TTC549 (cell line): ENCODE measurements around the gene RNF220.

Experiments used
- FAIRE-seq: peaks from 2 replicates; lab custom pipeline; 2012; peaks lifted over from hg19 to GRCh38; lab: Jason Lieb, UNC

RNF220 gene

DNA sequence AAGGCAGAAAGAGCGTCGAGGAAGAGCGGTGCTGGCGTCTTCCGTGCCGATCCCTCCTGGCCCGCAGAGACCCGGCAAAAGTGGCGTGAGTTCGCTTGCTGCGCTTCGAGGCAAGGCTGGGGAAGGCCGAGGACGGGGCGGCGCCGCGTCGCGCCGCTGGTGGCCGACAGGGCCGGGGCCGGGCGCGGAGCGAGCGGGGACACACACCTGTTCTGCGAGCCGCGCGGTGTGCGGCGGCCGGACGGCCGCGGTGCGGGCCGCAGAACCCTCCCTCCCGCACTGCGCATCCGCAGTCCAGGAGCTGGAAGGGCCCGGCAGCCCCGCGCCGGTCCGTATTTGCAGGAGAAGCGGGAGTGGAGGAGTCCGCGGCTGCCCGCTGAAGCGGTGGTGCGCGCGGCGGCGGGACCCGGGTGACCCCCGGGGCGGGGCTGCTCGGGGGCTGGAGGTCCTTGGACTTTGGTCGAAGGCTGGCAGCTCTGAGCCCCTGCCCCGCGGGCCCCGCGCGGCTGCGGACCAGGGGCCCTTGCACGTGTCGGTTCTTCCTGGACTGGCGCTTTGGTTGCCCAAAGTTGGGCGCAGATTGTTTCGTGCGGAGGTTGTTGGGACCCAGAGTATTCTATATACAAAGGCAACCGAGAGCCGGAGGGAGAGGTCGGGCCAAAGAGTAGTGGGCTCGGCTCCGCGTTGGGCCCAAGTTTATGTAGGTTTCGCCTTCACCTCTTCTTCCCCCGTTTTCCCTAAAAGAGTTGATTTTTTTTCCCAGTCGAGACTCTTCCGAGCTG lies 2.6 kb downstream of the RNF220 start:
- FAIRE-seq, result no peak

DNA sequence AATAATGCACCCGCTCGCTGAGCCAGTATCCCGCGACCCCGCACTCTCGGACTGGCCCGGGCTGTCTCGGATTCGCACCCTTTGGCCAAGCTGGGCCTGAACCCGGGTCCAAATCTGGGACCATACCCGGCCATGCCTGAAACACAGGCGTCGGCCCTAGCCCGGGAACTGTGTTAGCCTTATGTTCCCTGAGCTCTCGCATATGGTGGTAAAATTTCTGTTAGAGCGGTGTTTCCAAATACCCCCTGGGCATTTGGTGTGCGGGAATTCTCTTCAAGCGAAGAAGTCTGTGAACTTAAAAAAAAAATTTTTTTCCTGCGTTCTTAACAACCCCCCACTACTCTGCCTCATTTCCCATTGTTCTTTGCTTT lies 3.1 kb downstream of the RNF220 start:
- FAIRE-seq, result no peak

DNA sequence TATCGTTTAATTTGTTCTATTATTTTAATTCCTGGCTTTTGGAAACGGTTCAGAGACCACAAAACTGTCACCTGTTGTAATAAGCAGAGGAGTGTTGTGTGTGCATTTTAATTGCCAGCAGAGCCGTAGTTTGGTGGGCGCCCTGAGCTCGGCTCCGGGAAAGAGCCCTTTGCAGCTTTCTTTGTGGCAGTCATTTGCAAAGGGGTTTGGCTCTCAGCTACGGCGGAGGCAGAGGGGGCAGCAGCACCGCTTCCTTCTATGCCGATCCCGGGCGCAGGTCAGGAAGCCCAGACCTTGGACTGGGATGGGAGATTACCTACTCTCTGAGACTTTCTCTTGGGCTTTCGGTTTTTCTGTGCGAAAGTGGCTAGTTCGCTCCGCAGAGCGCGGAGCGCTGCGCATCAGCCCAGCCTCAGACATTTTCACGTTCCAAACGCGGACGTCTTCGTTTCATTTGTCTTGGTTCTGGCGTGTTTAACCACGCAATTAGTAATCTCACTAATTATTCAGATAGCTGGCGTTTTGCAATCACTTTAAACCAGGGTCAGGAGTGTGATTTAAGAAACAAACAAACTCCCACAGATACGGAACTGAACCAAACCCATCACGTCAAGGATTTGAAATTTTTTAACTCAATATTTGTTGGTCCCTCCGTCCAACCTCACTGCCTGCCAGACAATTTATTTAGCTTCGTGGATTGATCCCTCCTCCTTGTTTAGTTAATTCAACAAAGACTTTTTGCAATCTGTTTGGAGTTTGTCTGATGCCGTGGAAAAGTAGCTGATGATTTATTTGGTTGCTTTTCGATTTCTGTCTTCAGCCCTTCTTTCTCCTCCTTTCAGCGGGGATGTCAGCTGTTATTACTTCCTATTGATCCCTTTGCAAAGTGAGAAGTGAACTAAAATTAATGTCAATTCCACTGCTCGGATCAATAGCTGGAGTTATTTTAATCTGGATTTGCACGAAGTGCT lies 3.9 kb downstream of the RNF220 start:
- no peak for FAIRE-seq

DNA sequence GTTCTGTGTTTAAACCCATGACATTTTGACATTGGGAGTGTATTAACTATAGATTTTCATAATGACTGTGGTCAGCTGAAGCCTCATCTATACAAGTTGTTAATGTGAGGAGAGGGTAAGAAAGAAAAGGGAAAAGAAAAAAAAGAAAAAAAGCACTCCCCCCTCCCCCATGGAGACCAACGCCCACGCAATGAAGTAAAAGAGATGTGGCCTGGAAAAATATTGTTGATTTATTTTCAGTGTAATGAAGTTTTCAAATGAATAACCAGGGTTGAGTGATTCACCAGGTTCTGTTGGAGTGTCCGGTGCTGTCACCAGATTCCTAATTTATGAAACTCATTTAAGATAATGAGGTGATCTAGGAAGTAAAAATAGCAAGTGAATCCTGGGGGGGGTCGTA lies 4.7 kb downstream of the RNF220 start:
- FAIRE-seq, result no peak

DNA sequence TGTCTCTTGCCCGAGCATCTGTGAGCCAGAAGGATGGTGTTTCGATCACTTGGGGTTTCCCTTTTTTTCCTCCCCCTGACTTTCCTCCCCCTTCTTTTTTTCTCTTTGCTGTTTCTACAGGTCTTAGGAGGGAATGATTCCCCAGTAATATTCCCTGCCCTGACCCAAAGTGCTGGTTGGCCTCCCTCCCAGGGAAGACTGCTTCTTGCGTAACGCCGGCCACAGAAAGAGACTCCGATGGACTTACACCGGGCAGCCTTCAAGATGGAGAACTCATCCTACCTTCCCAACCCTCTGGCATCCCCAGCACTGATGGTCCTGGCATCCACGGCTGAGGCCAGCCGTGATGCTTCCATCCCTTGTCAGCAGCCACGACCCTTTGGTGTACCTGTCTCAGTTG lies 6.8 kb downstream of the RNF220 start:
- no peak for FAIRE-seq

DNA sequence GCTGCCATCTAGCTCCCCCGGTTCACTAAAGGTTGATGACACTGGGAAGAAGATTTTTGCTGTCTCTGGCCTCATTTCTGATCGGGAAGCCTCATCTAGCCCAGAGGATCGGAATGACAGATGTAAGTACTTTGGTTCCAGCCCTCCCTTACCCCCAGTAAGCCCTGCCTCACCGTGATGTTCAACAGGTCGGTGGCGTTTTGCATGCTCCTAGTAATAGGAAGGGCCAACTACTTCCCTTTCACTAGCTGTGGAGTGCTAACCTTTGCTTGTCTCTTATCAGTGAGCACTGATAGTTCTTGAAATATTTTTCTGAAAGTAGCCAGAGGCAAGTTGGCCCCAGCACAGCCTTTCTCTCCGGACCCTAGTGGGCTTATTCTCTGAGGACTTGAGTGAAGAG lies 7.5 kb downstream of the RNF220 start:
- no peak for FAIRE-seq

DNA sequence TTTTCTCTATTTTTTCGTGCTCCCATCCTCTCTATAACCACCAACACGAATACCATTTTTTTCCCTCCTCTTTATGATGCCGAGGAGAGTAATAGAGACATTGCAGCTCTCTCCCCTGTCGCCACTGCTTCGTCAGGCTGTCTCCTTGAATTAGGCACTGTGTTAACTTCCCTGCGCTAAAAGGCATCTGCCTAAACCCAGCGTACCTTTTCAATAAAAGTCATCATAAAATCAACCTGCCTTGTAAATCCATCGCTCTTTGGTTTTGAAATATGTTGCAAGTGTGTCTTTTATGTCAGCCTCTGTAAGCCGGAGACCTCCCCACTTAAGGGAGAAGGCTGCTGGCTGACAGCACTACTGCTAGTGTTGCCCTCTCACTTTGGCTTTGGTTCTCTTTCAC lies 8.7 kb downstream of the RNF220 start:
- no peak for FAIRE-seq

DNA sequence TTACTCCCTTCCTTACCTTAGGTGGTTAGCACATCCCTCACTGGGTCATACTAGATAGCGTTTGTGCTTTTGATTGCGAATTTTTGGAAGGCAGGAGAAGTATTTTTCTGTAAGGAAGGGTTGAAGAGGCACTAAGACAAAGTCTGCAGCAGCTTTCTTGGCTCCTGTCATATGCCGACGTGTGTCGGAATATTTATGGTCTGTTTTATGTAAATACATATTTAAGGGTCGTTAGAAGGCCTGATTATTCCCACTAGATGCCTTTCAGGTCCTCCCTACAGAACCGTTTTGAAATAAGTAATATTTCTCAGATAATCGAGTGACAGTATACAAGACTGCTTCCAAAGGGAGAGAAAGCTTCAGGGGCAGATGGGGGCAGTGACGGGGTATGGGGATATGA lies 10.0 kb downstream of the RNF220 start:
- no peak for FAIRE-seq

DNA sequence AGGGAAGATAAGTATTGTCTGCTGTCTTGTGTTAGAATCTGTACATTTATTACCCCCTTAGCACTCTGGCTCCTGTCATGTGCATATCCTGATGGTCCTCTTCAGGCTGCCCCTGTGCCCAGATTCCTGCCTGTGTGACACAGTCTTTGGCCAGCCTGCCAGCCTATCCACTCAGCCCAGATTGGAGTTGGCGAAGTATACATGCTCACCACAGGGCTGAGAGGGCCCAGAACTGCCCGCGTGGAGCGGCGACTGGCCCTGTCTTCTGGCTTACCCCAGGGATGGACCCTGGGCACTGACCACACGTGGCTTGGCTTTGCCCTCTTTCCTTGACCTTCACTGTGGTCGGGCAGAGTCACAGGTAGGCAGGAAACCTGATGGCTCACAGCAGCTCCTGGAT lies 11.4 kb downstream of the RNF220 start:
- FAIRE-seq, result no peak

DNA sequence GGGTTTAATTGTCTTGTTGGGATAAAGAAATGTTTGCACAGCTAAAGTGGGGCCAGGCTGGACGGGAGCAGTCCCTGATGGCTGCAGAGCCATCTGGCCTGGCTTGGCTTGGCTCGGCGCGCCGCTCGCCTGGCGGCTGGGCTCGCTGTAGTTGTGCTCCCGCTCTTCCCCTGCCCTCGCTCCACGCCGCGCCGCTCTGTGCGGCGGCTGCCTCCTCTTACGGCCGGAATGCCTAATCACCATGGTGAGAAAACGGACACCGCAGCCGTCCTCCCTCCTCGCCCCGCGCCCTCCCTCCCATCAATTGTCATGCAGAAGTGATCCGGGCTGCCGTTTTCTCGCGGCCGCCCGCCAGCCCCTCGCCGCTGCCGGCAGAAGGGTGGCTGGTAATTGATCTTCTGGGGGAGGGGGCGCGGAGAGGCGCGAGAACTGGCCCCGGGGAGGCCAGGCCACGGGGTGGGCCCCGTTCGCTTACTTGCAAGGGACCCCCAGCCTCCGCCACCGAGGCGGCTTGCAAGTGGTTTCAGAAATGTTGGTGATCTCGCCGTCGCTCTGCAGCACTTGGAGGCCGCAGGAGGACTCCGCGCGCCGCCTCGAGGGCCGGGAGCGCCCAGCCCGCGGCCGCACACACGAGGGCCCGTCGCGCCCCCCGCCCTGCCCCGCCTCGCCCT lies 12.4 kb downstream of the RNF220 start:
- FAIRE-seq, result no peak

DNA sequence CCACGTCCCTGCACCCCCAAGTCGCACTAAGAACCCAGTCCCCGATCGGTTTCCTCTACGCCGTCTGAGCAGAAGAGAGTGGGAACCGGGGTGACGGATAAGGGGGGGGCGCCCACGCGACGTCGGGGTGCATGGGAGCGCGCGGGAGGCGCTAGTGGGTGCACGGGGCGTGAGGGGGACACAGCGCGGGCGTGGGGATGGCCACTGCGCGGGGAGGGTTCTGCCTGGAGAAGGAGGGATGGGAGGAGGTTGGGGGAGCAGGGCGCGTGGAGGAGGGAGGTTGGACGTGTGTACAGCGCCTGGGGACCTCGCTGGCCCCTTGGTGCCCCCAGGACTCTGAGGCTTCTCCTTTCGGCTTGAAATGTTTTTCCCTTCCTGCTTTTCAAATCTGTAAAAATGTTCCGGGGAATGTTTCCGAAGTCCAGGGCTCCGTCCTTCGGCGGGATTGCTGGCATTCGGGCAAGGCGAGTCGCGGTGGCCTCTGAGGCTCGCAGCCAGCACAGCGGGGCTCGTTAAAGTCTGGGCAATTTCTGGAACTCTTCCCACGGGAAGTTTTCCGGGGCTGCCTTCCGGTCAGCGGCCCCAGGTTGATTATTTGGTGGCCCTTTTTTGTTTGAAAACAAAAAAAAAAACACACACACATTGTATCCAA lies 13.1 kb downstream of the RNF220 start:
- no peak for FAIRE-seq

DNA sequence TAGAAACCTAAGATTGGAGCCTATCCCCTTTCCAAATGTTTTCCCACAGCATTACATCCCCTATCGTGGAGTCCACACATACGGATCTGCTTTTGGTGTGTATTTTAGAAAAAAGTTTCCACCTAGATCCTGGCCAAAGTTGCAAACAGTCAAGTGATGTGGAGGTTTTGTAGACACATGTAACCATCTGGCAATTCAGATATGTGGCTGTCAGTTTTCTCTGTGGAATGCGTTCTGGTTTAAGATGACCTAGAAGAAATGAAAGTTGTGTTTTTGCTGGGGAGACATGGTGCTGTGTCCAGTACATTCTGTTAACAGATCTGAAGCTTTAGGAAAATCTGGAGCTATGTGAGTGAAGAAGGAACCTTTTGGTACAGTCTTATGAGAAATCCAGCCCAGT lies 14.8 kb downstream of the RNF220 start:
- no peak for FAIRE-seq

DNA sequence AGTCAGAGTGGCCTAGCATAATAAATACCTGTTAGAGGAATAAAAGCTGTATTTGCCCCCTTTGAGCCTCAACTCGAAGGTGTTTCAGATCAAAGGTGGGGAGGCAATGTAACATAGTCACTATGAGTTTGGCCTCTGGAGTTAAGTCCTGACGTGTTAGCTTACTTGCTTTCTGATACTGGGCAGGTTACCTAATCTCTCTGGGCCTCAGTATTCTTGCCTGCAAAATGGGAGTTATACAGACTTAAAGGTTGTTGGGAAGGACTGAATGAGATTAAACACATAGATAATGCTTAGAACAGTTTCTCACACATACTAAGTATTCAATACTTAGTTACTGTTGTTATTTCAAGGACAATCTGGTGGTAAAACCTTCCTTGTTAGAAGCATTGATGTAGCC lies 15.5 kb downstream of the RNF220 start:
- no peak for FAIRE-seq

DNA sequence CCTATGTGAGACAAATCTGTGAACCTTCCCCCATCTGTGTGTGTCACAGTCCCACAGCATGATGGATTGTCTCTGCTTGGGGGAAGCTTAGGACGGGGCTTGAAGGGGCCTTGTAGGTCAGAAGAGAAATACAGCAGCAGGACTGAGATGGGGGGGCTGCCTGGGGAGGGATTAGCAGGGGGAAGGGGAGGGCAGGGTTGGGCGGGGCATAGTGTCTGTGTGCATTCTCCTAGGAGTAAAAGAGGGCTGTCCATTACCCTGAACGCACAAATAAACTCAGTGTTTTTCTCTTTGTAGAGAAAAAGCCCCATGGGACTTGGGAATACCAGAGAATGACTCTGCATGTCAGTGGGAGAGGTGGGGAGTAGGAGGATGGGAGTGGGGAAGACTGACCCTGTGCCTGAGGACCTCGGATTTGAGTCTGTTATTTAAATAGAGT lies 16.4 kb downstream of the RNF220 start:
- FAIRE-seq, result no peak

DNA sequence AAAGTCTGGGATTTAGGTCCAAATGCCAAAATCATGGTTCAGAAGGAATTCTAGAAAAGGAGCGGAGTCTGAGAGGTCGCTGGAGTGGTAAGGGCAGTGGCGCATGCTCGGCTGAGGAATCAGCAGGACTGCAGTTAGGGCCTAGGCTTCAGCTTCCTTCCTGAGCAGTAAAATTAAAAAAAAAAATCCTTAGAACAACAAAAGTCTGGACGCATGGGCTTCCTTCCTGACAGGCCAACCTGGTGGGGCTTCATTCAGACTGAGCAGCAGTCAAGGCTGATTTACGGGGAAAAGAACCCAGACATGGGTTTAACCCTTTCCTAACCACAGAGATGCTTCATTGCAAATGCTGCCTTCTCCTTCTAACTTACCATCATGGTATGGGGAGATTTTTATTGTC lies 17.1 kb downstream of the RNF220 start:
- no peak for FAIRE-seq

DNA sequence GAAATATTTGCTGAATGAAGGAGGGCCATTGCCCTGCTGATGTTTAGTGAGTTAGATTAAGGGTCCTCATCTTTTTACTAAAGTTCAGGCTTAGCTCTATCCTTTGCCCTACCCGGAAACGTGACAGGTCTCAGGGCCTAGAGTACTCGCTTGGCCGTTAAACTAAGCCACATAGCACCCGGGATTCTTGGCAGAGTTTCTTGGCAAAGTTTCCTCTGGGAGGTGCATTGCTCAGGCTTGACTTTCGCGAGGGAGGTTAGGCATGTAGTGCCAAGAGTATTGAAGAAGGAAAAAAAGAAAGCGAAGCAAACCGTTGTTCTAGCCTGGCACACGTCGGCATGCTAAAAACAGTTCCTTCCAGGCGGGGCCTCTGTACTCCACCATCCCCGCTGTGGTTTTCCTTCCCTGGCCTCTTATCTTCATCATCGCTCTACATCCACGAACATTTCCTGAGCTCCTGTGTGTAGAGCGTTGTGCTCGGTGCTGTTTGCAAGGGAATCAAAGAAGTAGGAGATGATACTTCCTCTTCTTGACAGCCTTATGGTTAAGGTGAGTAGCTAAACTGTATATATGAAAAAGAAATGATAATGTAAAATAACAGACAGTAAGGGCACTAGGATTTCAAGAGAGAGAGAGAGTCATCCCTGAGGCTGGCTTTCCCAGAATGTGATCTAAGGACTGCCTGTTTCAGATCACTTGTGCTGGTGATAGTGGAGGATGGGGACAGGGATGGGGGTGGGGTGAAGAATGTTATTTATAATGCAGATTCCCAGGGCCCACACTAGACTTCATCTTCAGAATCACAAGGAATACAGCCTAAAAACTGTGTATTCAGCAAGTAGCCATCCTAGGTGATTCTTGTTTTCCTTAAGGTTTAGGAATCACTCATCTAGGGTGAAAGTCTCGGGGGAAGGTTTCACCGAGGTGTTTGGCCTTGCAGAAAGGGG lies 18.8 kb downstream of the RNF220 start:
- FAIRE-seq, result no peak

DNA sequence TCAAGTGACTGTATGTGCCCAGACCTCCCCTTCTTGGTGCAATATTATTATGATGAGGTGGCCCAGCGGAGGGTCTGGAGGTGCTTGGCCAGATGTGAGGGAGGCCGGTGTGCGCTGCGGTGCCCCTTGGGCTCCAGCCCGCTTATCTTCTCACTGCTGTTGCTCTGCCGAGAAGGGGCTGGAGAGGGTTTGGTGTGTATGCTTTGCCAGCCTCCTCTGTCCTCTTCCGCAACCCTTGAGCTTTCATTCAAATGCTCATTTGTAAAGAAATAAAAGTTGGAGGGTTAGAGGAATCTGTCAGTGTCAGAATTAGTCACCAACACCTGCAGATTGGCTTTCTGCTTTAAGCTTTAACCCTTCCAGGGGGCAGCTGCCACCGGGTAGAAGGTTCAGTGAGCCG lies 19.7 kb downstream of the RNF220 start:
- FAIRE-seq, result no peak

DNA sequence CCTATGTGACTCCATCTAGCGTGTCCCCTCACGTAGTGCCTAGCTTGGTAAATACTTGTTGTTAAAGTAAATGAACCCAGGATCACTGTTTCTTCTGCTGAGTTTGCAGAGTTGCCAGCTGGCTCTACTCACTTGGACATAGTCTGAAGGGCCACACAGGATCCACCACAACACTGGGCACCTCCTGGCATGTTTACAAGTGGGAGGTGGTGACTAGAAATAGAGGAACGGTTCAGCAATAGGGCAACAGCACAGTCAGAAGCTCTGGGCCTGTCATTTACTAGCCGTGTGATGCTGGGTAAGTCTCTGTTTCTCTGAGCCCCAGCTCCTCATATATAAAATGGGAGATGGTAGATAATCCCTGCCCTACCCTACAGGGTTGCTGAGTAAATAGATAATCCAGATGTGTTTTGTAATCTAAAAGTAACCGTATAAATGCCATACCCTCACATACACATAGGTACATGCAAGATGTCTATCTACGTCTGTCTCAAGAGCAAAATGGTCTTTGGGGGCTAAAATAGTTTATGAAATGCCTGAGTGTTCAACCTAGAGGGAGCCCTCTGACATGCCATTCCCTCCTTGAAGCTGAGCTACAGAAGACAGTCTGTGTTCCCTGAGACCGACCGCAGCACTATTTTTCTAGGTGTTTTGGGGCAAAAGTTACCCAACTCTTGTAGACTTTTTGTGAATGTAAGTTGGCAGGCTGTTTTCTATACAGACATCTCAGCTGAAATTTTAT lies 20.5 kb downstream of the RNF220 start:
- FAIRE-seq, result no peak

DNA sequence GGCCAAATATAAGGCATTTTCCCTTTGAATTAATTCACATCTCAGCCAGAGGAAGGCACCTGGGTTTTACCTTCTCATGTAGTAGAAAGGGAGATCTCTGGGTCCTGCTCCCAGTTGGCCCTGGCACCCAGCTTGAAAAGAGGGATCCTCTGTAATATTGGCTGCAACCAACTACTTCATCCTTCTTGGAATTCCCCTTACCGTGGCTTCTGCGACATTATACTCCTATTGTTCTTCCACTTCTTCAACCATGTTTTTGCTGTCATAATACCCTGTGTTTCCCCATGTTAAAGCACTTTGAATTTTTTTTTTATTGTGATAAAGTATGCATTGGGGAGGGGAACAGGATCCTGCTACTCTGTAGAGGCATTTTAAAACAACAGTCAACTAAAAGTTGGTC lies 26.8 kb downstream of the RNF220 start:
- FAIRE-seq, result no peak

DNA sequence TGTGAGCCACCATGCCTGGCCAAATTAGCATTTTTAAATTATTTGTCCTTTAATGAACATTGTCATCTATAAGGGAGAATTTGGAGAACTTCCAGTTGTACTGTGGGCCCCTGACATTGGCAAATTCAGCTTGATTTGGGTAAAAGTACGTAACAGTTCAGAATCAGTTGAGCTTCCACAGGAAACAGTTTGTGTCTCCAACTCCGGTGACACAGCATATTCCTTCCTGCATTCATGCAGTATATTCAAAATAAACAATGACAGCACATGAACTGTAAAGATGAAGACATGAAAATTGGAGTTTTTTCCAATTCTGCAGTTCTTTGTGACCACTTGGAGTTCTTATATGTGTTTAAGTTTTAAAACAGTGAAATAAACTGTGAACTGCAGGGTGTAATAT lies 28.2 kb downstream of the RNF220 start:
- FAIRE-seq, result no peak
